LoVo (cell line): ENCODE results near the gene EDARADD.
"Not testable (repeated sequence)": the region's sequence is repeated elsewhere in the genome, so short reads cannot be mapped to it uniquely, and the experiment has no call there.

ENCODE experiments used
- DNase-seq: peaks from one replicate; pipeline ENCODE4 v3.0.0-alpha.2; 2016; ENCODE audit warnings: low spot score

EDARADD gene

GRCh38 chr1:236438614-236439013 lies 44.5 kb downstream of the EDARADD start:
- no peak for DNase-seq

DNA sequence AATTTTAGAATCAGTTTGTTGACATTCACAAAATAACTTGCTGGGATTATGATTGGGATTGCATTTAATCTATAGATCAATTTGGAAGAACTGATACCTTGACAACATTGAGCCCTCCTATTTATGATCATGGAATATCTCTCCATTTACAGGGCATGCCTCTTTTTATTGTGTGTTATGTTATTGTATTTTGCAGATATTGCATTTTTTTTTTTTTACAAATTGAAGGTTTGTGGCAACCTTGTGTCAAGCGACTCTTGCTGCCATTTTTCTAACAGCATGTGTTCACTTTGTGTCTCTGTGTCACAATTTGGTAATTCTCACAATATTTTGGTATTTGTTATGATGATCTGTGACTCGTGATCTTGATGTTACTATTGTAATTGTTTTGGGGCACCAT lies 46.3 kb downstream of the EDARADD start:
- DNase-seq = no peak

GRCh38 chr1:236450779-236451178 lies 56.7 kb downstream of the EDARADD start:
- DNase-seq = no peak

DNA sequence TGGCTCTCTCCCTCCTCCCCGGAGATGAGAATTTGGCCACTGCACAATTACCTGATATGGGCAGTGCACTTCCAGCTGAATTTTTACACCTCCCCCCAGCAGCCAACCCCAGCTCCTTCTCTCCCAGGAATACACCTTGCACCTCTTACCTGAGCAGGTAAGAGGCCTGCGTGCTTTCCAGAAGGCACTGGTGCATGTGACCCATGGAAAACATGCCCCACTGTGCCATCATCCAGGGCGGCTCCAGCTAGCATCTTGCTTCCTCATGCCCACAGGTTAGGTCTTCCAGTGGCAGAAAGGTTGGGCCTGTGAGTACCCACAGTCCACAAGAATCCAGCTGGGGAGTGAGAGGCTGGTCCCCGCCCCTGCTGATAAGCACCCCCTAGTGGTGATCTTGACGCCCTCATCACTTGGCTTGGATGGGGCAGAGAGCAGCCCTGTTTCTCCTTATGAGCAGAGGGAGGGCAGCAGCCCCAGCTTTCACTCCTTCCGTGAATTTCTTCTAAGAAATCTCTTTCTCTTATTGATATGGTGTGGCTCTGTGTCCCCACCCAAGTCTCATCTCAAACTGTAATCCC lies 57.8 kb downstream of the EDARADD start:
- DNase-seq = no peak

DNA sequence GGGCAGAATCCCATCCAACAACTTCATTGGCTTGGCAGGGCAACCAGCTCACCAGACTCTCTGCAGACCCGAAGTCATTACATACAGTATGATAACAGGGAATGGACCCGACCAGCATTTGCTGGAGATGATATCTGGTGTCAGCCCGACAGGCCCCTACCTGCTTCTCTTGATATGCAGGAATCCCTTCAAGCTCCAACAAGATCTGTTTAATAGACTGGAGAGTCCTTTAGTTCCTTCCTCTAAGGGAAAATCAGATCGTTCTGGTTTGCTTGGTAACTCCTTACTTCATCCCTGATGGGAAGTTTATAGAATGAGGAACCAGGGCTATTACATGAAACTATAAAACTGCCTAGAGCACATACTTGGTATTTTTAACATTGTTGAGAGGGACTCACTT lies 61.2 kb downstream of the EDARADD start:
- no peak for DNase-seq

DNA sequence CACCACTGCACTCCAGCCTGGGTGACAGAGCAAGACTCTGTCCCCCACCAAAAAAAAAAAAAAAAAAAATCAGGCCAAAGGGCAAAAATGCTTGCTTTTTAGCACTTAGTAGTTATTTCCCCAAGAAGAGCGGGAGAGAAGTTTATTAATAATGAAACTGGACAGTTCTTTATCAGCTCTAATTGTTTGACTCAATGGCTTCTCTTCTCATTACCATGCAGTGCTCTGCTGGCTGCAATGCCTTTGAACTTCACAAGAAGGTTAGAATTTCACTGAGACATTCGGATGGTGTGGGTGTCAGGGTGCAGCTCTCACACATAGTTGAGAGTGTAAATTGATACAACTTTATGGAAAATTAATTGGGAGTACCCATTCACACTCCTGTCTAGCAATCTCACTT lies 63.7 kb downstream of the EDARADD start:
- DNase-seq = no peak

DNA sequence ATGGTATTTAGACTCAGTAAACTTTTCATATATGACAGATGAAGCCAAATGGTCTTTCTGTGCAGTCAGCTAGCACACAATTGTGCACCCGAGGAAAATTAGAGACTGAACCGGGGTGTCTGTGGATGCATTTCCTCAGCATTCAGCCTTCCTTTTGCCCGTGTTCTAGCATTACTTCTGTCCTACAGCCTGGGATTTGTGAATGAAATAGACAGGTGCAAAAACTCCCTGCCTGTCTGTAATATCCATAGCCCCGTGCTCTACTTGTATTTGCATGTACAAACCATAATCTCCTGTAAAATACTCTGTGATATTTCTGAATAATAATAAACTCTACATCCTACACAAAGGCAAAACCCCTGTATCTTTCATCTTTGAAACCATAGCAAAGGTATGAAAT lies 64.9 kb downstream of the EDARADD start:
- no peak for DNase-seq

GRCh38 chr1:236460103-236460502 lies 66.0 kb downstream of the EDARADD start:
- no peak for DNase-seq

DNA sequence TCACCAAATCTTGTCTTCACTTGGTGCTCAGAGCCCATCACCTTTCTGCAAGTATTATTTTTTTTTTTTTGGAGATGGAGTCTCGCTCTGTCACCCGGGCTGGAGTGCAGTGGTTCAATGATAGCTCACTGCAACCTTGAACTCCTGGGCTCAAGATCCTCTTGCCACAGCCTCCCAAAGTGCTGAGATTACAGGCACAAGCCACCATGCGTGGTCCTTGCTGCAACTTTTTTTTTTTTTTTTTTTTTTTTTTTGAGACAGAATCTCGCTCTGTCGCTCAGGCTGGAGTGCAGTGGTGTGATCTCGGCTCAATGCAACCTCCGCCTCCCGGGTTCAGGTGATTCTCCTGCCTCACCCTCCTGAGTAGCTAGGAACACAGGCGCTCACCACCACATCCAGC lies 70.1 kb downstream of the EDARADD start:
- not testable (repeated sequence) for DNase-seq

GRCh38 chr1:236465231-236465958 lies 71.3 kb downstream of the EDARADD start:
- DNase-seq = no peak

DNA sequence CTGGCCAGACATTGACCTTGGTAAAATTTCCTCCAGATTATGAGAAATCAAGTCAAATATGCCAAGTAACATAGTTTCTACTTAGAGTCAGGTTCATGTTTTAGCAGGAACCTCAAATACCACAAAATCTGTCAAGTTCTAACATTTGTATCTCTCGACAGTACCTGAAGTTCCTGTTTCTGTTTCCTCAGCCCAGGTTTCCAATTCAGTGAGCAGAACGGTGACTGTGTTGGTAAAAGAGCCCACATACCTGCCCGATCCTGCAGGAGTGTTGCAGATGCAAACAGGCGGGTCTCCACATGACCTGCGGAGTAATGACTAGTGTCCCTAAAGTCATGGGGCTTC lies 71.8 kb downstream of the EDARADD start:
- no peak for DNase-seq

GRCh38 chr1:236467327-236467641 lies 73.2 kb downstream of the EDARADD start:
- no peak for DNase-seq

DNA sequence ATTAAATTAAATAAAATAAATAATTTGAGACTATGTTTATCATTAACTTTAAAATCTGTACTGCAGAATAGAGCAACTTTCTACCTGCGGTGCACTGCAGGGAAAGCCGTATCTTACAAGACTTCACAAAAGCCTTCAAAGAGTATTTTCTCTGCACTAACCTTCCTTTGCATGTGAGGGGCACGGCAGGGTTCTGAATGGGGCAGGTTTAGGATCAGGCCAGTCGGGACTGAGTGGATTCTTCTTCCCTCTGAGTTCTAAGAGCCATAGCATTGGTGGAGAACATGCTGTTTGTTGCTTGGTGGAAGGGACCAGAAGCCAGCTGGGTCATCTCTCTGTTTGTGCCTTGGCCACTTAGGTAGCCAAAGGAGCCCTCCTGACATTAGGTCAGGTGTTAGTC lies 74.5 kb downstream of the EDARADD start:
- no peak for DNase-seq

- DNase-seq = no peak
Measured at GRCh38 chr1:236469466-236469865, 75.4 kb downstream of the EDARADD start.

DNA sequence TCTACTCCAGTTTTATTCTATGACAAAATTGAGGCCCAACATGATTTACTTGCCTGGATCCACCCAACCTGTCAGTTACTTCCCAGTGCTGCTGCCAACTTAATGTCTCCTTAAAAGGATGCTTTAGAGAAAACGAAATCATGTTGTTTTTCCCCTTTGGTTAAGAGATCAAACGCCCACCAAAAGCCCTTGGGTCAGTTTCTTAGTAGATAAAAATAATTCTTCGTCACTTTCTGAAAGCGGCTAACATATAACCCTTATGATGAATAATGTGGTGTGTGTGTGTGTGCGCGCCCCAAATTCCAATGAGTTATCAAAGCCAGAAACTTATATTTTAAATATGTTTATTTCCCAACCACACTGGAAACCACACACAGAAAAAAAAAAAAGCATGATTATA lies 77.0 kb downstream of the EDARADD start:
- DNase-seq = no peak

- peak; percentile 40 for DNase-seq
Measured at GRCh38 chr1:236471653-236472052, 77.6 kb downstream of the EDARADD start.

DNA sequence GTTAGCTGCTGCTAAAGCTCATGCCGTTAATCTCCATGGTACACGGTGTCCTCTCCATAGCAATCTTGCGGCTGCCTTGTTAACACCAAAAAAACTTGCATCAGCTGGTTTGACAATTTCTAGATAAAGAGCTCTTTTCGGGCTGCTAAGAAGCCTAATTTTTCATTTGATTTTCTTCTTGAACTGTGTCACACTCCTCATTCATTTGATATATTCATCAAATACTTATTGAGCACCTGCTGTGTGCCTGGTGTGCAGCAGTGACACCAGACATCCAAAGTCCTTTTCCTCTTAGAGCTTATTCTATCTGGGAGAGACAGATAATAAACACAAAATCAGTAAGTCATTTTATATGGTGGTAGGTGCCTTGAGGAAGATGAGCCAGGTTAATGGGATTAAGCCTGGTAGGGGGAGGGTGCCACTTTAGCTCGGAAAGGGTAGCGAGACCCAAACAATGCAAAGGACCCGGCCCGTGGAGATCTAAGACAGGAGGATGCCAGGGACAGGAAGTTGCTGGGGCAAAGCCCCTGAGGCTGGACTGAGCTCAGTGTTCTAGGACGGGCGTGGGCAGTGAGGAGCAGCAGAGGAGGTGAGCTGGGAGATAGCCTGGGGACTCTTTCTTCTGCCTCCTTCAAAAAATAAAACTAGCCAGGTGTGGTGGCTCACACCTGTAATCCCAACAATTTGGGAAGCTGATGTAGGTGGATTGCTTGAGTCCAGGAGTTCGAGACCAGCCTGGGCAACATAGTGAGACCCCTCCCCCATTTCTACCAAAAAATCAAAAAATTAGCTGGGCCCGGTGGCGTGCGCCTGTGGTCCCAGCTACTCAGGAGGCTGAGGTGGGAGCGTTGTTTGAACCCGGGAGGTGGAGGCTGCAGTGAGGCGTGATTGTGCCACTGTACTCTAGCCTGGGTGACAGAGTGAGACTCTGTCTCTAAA lies 79.0 kb downstream of the EDARADD start:
- no peak for DNase-seq

DNA sequence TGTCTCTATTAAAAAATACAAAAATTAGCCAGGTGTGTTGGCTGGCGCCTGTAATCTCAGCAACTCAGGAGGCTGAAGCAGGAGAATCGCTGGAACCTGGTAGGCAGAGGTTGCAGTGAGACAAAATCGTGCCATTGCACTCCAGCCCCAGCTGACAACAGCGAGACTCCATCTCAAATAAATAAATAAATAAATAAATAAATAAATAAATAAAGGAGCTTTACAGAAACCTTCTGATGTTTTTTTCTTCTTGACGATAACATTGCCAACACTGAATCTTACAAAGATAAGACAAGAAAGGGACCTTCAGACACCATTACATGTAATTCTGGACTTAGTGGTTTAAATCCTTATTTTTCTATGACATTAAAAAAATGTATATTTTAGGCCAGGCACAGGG lies 81.9 kb downstream of the EDARADD start:
- no peak for DNase-seq

DNA sequence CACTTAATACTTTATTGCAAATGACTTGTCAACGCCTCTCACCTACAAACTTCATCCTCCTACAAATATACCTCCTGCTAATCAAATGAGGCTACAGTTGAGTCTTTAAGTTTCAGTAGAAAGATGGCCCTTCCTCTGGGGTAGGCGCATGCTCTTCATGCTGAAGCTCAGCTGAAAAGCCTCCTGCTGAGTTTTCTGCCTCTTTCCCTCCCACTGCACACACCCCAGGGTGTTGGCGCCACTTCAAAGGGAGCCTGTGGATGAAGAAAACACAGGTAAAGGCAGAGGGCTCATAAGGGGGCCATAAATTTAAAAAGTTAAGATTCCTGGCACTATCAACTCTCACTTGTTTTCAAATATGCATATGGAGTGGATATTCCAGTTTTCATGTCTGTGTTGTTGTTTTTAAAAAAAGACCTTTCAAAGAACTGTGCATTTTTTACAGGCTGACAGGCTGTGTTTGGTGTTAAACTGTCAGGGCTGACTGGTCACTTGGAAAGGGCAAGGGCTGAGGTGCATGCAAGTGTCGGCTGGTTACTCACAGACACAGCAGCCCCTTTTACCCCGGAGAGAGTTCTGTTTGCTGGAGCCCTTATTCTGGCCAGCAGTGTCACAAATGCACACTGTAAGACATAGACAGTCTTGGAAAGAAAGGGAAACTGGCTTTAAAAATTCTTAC lies 86.8 kb downstream of the EDARADD start:
- peak; percentile 68 for DNase-seq

DNA sequence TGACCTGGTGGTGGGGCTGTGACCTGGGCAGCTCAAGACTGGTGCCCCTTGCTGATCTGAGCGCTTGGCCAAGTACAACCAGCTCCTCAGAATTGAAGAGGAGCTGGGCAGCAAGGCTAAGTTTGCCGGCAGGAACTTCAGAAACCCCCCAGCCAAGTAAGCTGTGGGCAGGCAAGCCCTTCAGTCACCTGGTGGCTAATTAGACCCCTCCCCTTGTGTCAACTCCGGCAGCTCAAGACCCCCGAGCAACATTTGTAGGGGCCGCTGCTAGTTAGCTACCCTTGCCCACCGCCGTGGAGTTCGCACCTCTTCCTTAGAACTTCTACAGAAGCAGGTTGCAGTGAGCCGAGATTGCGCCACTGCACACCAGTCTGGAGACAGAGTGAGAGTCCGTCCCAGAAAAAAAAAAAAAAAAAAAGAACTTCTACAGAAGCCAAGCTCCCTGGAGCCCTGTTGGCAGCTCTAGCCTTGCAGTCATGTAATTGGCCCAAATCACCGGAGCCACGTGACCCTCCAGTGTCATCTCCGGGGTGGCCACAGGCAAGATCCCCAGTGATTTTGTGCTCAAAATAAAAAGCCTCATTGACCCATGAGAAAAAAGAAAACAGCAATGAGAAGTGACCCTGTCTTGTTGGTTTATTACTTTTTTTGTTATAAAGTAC lies 90.4 kb downstream of the EDARADD start:
- no peak for DNase-seq

- no peak for DNase-seq
Measured at GRCh38 chr1:236486356-236487002, 92.4 kb downstream of the EDARADD start.

DNA sequence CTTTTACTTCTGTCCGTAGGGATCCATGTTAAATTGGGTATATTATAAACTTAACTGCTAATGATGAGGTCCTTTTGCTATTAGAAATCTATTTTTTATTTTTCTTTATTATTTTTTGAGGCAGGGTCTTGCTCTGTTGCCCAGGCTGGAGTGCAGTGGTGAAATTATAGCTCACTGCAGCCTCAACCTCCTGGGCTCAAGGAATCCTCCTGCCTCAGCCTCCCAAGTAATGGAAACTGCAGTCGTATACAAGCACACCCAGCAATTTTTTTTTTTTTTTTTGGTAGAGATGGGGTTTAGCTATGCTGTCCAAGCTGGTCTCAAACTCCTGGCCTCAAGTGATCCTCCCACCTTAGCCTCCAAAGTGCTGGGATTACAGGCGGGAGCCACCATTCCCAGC lies 95.1 kb downstream of the EDARADD start:
- DNase-seq = not testable (repeated sequence)
